NCI-H524 treated with DMSO at 0.1 percent for 48 hours (cell line): ENCODE results near the gene CFAP20DC.
A peak's percentile ranks its signal among the peaks of the same experiment; 100 is the strongest.
"Not testable (repeated sequence)": the region's sequence is repeated elsewhere in the genome, so short reads cannot be mapped to it uniquely, and the experiment has no call there.

Experiments used
- DNase-seq: peaks from one replicate; lab custom pipeline; 2025; lab: John Stamatoyannopoulos, UW

The CFAP20DC gene

DNA sequence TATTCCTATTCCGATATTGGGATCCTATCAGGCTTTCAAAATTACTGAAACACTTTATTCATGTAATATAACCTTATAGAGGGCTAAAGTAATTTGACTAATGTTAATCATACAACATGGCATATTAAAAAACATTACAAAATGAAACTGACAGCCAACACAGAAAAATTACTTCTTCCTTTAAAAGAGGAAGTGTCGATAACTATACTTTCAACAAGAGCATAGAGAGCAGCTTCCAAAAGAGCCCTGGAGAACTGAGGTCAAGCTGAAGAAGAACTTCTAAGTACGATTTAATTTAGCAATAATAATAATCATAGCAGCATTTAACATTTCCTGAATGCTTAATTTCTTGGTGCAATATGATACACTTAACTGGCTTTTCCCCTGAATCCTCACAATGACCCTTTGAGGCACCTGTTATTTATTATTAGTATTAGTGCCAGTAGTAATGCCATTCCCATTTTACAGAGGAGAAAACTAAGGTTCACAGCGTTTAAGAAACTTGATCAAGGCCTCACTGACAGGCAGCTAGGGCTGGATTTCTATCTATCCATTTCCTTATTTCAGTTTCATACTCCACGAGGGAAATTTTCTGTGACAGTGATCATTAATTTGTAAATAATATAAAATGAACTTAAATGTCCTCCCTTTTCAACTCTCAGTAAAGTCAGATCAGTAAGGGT is 181.6 kb downstream of the CFAP20DC start:
- DNase-seq: no peak

DNA sequence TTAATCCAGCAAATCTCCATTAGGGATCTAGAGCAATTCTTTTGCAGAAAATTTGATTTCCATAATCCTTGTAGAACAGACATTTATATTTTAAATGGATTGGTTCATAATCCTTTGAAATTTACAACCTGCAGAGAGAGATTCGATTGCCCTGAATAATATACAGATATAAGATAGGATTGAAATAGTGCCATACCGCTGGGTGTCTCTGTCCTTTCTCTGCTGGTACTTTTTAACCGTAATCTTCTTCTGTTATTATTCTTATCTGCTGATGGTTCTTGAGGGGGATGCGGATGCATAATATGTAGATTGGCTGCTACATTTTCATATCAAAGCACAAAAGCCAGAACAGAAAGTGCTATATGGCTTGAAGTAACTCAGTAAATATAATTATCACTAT is 182.2 kb downstream of the CFAP20DC start:
- no peak for DNase-seq

DNA sequence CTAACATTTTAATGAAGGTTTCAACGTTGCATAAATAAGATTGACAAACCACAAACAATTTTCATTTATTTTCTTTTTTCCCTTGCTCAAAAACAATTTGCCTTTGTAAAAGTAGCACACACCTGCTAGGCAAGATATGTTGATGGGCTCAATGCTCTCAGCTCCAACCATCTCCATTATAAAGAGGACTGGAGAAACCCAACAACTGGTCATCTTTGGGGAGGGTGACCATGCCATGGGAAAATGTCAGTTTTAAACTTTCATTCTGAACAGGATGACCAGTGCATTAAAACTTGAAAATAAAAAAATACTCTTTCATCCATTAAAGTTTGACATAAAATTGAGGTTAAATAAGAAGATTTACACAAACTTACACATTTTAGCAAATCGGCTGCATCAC is 183.7 kb downstream of the CFAP20DC start:
- DNase-seq: no peak

DNA sequence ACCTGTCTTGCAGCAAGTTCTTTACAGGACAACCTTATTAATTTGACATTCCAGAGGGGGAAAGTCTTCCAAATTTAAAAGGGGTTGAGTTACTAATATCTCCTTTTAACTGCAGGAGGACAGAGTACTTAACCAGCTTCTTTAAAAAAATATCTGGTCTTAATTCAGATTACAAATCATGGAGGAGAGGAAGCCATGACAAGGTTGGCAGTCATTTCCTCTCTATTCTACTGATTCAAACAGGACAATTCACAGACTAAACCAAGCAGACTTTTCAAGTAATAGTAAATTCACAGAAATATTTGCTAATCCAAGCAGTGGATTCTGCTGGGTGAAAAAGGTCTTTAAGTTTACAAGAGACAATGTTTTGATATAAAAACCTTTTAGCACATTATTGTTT is 185.3 kb downstream of the CFAP20DC start:
- no peak for DNase-seq

DNA sequence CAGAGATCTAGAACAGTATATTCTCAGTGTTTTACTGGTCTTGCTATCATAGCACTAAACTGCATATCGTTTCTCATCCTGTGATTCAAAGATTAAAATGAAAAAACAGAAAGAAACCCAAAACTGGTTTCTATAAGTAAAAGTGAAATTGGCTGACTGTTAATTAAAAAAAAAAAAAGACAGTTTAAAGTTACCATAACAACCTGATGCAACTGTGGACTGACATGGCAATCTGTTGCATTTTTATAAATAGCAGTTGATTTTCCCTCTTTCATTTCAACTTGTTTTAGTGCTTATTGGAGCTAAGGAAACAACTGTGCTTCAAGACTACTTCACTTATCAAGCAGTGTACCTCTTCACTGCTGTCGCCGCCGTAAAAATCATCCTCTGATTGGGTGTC is 186.6 kb downstream of the CFAP20DC start:
- DNase-seq: no peak

DNA sequence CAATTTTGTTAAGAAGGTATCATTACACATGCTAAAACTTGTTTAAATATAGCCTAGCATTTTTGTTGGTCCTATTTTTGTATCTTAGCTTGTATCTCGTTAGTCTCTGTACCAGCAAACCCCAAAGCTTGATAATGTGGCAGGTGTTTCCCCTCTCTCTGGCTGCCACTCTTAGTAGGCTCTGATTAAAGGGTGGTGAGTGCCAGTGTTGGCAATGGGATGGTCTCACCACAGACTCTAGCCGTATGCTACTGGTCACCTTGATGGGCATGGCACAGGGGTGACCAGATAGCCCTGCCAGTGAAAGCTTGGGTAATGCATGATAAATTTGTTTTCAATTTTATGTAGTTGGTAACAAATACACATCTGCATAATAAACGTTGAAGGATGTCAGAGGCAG is 188.3 kb downstream of the CFAP20DC start:
- no peak for DNase-seq

DNA sequence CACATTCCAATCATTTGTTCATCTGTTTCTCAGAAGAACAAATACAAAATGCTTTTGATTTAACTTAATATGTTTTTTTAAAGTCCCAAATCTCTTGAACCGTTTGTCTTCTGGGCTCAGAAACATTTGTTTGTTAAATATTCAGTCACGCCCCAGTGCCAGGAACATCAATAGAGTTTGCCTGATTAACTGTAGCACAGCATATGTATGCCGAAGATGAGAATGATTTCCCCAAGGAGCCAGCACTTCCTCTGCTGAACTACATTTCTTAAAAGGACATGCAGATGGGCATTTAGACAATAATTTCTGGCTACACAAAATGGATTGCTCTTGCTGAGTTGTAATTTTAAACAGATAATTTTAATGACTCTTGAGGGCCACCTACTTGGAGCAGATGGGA is 191.7 kb downstream of the CFAP20DC start:
- DNase-seq: no peak

DNA sequence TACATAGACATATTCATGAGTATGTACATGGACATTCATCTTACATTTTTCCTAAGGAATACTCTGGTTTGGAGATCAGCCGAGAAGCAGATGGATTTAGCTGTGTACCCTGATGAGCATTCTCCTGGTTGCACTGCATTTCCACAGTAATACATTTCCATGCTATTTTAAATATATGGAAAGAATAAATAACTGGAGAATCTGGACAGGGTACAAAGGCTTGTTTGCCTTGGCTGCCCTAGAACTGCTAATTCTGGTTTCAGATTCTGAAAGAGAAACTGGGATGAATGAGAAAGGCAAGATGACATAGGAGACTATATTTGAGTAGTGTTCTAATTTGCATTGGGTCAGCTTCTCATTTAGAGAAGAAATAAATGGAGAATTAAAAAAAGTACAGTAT is 192.4 kb downstream of the CFAP20DC start:
- no peak for DNase-seq

DNA sequence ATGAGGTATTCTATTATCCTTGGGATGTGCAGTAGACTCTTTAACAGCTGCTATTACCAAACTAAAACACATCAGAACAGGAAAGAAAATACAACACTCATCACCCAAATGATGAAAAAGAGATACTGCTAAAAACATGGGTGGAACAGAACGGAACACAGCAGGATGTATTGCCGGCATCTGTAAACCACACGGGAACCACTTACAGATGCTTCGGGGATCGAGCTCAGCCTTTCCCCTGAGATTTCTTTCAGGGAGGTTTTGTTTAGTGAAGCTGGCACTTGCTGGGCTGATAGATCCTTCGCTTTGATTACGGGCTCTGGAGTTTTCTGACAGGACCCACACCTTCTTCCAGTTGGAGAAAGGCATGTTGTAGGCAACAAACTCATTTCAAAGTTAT is 201.0 kb downstream of the CFAP20DC start:
- DNase-seq: no peak

DNA sequence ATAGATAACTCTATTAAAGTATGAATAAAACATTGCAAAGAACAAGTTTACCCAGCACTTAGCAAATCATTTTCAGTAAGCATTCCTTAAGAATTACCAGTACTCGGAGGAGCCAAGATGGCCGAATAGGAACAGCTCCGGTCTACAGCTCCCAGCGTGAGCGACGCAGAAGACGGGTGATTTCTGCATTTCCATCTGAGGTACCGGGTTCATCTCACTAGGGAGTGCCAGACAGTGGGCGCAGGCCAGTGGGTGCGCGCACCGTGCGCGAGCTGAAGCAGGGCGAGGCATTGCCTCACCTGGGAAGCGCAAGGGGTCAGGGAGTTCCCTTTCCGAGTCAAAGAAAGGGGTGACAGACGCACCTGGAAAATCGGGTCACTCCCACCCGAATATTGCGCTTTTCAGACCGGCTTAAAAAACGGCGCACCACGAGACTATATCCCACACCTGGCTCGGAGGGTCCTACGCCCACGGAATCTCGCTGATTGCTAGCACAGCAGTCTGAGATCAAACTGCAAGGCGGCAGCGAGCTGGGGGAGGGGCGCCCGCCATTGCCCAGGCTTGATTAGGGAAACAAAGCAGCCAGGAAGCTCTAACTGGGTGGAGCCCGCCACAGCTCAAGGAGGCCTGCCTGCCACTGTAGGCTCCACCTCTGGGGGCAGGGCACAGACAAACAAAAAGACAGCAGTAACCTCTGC is 207.6 kb downstream of the CFAP20DC start:
- DNase-seq: not testable (repeated sequence)

DNA sequence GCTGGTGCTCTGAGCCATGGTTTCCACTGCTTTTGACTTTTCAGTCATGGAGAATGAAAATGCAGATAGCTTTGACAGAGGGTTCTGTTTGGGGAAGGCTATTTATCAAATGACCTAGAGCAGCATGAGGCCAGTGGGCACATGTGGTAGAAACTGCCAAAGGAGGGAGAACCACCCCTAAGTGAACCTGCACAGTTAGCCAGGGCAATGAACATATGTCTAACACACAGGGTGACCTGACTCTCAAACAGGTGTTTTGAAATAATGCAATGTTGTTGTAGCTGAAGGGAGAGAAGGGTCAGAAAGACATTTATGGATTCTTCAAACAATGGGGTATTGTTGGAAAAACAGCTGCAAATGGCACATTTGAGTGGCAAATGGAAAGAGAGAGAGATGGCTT is 208.9 kb downstream of the CFAP20DC start:
- no peak for DNase-seq

DNA sequence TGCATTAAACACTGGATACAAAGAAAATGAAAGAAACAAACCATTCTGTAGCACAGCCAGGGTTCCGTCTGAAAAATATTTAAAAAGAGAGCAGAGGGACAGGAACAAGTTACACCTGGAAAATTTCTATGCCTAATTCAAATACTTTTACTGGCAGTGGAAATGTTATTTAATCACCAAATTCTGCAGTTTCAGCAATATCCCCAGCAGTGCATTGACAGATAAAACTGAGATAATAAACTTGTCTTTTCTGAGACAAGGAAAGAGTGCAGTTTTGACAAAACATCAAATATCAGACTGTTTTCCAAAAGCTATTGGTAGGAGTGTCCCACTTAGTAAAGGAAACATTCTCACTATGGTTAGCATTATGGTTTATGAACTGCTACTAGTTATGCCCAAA is 209.9 kb downstream of the CFAP20DC start:
- DNase-seq: no peak

DNA sequence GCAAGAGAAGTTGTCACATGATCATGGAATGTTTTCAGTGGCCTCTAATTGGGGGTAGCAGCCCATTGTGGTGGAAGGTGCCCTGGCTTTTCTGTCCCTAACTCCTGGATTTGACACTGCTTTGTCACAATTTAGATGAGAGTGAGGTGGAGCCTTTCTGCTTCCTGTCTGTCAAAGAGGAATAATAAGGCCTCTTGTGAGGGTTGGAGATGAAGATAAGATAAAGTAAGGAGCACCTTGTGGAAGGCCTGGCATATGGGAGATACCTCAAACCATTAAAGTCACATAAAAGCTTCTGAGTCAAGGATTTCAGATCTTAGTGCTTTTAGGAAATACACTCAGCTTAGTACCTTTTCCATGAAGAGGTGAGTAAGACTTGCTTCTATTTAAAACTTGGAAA is 210.6 kb downstream of the CFAP20DC start:
- no peak for DNase-seq

DNA sequence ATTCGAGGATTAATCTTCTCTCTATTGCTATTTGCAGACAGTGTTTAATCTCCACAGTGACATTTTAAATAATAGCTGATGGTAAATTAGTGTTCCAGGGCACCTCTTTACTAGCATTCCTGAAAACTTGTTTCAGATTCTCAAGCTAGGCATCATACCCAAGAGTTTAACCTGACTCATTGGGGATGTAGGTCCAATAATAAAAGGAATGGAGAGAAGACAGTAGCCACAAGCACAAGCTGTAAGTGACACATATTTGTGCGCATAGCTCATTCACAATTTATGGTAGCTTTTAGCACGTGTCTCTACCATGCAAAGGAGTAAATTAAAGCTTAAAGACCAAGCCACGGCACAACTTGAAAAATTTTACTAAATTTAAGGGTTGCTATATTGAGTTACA is 212.0 kb downstream of the CFAP20DC start:
- no peak for DNase-seq

DNA sequence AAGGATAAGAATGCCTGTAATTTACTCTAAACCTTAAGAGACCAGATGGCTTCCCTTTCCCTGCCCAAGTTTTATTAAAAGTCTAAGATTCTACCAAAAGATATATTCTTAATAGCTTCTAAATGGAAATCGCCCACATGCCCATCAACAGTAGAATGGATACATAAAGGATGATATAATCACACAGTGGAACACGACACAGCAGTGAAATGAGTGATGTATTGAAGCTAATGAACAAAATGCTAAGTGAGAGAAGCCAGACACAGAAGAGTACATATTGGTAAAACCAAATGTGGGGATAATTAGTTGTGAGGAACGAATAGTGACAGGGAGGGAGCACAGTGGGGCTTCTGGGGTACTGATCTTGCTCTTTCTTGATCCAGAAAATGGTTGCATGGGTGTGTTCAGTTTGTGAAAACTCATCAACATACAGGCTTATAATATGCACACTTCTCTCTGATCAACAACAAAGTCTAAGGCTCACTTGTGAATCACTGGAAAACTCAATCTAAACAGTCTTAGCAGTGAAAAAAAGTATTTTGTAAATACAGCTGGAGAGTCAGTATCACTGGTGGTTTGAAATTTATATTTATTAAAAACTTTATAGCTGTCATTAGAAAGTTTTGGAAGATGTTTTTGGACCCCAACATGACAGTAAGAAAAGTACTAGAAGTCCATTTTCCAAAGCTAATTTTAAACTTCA is 212.5 kb downstream of the CFAP20DC start:
- no peak for DNase-seq

DNA sequence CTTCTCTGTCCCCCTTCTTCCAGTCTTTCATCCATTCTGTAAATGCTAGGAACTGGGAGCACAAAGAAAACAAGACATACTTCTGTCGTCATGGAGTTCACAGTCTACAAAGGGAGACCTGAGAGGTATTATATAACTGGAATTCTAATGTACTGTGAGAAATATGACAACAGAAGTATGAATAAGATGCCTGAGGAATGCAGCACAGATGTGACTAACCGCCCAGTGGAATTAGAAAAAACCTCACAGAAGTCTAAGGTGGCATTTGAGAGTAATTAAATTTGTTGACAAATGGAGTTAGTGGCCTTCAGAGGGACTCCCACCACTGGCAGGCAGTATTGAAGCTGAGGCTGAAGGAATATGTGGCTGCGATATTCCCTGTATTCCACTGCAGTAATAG is 214.7 kb downstream of the CFAP20DC start:
- DNase-seq: no peak

DNA sequence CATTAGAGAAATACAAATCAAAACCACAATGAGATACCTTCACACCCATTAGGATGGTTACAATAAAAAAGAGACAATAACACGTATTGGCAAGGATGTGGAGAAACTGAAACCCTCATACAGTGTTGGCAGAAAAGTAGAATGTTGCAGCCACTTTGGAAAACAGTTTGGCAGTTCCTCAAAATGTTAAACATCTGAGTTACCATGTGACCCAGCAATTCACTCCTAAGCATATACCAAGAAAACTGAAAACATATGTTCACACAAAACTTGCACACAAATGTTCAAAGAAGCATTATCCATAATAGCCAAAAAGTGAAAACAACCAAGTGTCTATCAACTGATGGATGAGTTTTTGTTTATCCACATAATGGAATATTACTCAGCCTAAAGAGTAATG is 216.3 kb downstream of the CFAP20DC start:
- no peak for DNase-seq

DNA sequence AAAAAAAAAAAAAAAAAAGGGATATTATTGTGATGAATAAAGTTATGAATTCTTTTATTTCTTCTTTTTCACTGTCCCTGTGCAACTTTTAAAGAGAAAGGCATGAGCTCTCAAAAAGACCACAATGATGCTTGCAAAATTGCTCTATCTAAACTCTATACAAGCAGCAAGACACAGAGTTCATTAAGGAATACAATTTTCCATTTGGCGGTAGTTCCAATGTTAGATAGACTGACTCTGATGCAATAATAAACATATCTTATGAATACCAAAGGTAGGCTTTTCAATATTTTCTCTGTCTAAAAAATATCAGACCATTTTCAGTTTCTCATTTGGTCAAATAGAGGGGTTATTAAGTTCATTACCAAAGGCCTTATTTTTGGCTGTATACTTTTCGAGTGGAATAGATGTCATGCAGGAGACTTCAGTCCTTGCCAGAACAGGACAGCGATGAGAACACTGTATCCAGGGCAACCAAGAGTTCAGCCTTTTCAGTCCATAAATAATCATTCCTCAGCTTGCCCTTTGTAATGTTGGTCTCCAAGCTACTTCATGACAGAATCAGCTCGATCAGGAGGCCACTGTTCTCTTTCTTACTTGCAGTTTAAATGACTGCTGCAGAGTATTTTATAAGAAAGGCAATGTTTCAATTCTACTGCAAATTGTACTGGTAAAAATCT is 220.4 kb downstream of the CFAP20DC start:
- no peak for DNase-seq

DNA sequence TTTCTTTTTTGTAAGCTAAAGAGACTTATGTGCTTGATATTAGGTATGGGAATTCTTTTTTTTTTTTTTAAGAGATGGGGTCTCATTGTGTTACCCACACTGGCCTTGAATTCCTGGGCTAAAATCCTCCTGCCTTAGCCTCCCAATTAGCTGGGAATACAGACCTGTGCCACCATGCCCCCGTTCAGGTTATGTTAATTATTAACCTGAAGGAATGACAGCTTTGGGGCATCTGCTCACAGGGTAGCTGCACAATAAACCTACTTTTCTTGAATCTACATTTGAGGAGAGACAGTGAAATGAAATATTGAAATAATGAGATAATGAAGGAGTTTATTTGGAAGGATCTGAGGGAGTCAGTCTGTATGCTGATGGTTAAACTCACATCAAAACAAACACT is 225.0 kb downstream of the CFAP20DC start:
- DNase-seq: no peak

DNA sequence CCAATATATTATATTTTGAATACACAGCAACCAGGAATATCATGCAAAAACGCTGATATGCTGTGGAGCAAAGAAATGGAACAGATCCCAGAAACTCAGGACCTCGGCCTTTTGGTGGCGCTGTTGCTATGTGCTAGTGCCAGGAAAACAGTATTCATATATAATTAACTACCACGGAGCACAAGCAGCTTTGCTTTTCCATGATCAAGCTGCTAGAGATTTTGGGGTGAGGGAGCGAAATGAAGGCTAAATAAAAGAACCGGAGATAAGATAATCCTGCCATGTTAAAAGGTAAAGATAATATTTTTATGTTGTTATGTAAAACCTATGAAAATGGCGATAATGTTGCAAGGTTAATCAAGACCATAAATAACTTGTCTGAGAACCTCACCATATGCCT is 225.5 kb downstream of the CFAP20DC start:
- DNase-seq: peak; percentile 32

DNA sequence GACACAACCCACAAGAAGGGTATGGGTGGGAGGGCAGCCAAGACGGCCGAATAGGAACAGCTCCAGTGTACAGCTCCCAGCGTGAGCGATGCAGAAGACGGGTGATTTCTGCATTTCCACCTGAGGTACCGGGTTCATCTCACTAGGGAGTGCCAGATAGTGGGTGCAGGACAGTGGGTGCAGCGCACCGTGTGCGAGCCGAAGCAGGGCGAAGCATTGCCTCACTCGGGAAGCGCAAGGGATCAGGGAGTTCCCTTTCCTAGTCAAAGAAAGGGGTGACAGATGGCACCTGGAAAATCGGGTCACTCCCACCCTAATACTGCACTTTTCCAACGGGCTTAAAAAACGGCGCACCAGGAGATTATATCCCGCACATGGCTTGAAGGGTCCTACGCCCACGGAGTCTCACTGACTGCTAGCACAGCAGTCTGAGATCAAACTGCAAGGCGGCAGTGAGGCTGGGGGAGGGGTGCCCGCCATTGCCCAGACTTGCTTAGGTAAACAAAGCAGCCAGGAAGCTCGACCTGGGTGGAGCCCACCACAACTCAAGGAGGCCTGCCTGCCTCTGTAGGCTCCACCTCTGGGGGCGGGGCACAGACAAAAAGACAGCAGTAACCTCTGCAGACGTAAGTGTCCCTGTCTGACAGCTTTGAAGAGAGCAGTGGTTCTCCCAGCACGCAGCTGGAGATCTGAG is 243.1 kb downstream of the CFAP20DC start:
- DNase-seq: not testable (repeated sequence)

DNA sequence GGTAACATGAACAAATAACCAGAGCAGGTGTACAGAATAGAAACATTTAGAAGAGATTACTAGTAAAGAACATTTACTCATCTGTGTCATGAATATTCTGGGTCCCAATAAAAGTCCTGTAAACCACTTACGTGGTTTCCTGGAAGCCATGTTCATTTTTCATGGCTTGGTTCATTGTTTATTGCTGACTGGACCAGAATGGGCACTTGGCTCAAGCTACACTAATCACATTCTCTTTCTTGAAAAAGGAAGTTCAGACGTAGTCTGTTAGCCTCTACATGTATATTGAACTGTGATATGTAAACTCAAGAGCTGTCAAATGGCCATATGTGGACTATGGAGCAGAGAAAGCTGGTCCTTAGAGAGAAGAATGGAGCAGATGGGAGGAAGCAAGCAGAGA is 244.9 kb downstream of the CFAP20DC start:
- no peak for DNase-seq
